ENCODE measurements around the gene LRRC27. TPM values are rescaled to one million over a fixed set of nuclear protein-coding genes. Genes with fewer than 3 reads are reported as not detected.

Gene LRRC27
- total RNA-seq, 1 experiment from 2014 or later = 5.1 TPM

DNA sequence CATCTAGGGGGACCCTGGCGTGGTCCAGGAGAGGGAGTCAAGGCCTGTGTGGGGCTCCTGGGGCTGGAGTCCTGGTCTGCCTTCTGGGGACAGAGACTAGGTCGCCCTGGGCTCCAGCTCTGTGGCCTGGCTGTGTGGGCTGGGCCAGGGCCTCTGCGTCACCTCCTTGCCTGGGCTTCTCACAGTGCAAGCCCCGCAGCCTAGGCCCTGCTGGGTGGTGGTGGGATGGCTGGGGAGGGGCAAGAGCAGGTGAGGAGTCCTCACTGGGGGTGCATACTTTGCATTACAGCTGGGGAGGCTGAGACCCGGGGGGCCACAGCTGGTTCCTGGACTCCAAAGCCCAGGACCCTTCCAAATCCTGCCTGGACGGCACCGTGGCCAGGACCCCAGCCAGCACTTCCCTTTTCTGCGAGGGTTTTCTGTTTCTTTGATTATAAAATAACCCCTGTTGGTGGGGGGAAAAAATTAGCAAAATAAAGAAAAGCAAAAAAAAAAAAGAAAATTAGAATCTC lies 88.5 kb downstream of the LRRC27 start:
- no peak for DNase-seq (ENCODE audit: low read depth, low spot score)
- in situ Hi-C loops (cut with HindIII; ENCODE audit: low pct_unique_long_range_greater_than_20kb, low sequenced_read_pairs) = no loop called here

DNA sequence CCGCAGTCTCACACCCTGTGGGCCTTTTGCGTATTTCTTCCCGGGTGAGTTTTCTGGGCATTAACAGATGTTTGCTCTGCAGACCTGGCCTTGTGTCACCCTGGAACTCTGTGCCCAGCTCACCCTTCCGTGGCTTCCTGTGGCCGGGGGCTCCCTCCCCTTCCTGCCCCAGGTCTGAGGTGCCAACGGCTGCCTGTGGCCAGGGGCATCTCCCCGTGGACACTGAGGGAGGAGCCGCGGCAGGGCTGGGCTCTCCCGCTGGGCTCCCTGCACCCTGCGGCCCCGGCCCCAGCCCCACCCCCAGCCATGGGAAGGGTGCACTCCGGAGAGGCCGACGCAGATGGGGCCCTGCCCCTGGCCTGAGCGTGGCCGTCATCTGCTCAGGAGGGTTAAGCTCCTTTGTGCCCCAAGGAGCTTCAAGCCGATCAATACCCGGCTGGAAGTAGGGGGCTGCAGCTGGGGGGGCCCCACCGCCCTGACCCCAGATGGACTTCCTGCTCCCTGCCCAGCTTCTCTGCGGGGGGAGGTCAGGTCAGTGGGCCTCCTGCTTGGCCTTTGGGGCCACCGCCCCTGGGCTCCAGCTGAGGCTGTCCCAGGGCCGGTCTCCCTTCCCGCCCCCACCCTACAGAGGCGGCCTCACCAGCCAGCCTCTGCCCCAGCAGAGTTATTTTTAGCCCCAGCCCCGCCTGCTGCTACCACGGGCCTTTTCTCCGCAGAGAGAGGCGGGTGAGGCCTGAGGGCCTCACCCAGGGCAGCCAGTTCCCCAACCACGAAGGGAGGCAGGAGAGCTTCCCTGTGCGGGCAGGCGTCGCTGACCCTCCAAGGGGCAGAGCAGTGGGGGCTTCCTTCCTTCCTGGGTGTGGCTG lies 89.2 kb downstream of the LRRC27 start:
- peak; percentile 7 for DNase-seq (ENCODE audit: low read depth, low spot score)
- in situ Hi-C loops (cut with HindIII; ENCODE audit: low pct_unique_long_range_greater_than_20kb, low sequenced_read_pairs) = no loop called here

DNA sequence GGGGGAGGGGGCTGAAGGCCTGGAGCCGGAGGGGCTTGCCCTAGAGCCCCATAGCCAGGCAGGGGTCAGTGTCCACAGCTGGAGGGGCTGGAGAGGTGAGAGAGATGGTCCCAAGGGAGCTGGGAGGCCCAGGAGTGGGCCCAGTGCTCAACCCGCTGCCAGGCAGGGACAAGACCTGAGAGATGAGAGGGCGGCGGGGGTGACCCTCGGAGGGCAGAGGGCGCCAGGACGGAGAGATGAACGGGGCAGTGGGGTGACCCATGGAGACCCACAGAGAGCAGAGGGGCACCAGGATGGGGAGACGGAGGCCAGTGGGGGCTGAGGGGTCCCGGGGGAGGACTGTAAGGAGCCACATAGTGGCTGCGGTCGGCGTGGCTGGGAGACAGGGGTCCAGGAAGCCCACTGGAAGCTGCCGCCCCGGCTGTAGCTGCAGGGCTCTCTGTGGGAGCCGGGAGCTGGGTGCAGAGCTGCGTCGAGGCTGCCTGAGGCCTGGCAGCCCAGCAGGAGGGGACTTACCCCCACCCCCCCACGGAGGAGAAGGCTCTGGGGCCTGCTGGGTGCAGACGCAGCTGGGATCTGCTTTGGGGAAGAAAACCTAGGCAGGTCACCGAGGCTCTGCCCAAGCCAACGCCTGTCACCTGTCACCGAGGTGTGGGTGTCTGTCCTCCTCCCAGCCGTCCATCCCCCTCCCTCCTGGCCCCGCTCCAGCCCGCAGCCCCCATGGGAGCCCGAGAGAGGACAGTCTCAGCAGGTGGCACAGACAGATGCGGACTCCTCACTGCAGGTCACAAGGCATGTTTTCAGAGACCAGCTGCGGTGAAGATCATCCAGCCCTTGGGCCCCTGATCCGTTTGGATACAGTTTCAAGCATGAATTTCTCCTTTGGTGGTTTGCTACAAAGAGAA lies 90.1 kb downstream of the LRRC27 start:
- DNase-seq (ENCODE audit: low read depth, low spot score) = no peak
- in situ Hi-C loops (cut with HindIII; ENCODE audit: low pct_unique_long_range_greater_than_20kb, low sequenced_read_pairs) = no loop called here

GRCh38 chr10:132422903-132423825 lies 91.2 kb downstream of the LRRC27 start:
- DNase-seq (ENCODE audit: low read depth, low spot score) = no peak
- in situ Hi-C loops (cut with HindIII; ENCODE audit: low pct_unique_long_range_greater_than_20kb, low sequenced_read_pairs) = no loop called here

- in situ Hi-C loops (cut with HindIII; ENCODE audit: low pct_unique_long_range_greater_than_20kb, low sequenced_read_pairs) = no loop called here
- DNase-seq (ENCODE audit: low read depth, low spot score) = no peak
These were observed 92.2 kb downstream of the LRRC27 start for GRCh38 chr10:132423966-132424861.

DNA sequence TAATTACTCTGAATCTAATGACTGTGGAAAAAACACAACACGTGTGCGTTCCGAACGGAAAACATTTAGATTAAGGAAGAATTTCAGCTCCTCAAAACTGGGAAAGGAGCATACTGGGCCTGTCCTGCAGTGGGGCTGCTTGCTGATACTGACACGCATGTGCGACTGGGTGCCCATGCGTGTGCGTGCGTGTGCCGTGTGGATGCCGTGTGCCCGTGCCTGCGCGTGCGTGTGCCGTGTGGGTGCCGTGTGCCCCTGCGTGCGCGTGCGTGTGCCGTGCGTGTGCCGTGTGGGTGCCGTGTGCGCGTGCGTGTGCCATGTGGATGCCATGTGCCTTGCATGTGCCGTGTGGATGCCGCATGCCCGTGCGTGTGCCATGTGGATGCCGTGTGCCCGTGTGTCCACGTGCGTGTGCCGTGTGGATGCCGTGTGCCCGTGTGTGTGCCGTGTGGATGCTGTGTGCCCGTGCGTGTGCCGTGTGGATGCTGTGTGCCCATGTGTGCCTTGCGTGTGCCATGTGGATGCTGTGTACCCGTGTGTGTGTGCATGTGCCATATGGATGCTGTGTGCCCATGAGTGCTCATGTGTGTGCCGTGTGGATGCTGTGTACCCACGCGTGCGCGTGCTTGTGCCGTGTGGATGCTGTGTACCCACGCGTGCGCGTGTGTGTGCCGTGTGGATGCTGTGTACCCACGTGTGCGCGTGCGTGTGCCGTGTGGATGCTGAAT lies 93.2 kb downstream of the LRRC27 start:
- in situ Hi-C loops (cut with HindIII; ENCODE audit: low pct_unique_long_range_greater_than_20kb, low sequenced_read_pairs) = no loop called here
- DNase-seq (ENCODE audit: low read depth, low spot score) = no peak

- no peak for DNase-seq (ENCODE audit: low read depth, low spot score)
- in situ Hi-C loops (cut with HindIII; ENCODE audit: low pct_unique_long_range_greater_than_20kb, low sequenced_read_pairs) = no loop called here
These were observed 93.8 kb downstream of the LRRC27 start for GRCh38 chr10:132425757-132426155.

DNA sequence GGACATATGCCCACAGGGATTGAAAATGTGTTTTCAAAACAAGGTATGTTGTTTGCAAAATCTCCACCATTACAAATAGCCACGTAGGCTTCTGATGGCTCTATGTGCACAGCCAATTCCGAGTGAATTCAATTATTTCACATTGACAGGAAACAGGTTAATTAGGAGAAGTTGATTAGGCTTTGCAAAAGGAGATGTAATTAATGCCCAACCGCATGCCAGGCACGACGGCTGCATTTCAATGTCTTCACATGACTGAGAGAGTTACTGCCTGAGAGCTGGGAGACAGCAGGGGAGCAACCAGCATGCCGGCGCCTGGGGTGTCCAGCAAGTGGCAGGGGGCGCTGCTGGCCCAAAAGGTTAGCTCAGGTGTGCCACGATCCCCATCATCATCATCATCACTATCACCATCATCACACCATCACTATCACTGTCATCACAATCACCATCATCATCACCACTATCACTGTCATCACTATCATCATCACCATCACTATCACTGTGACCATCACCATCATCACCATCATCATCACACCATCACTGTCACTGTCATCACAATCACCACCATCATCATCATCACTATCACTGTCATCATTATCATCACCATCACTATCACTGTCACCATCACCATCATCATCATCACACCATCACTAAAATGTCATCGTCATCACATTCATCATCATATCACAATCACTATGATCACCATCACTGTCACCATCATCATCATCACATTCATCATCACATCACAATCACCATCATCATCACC lies 95.2 kb downstream of the LRRC27 start:
- DNase-seq (ENCODE audit: low read depth, low spot score) = no peak
- in situ Hi-C loops (cut with HindIII; ENCODE audit: low pct_unique_long_range_greater_than_20kb, low sequenced_read_pairs) = no loop called here

- no peak for DNase-seq (ENCODE audit: low read depth, low spot score)
- in situ Hi-C loops (cut with HindIII; ENCODE audit: low pct_unique_long_range_greater_than_20kb, low sequenced_read_pairs) = no loop called here
These were observed 96.0 kb downstream of the LRRC27 start for GRCh38 chr10:132427939-132428367.

DNA sequence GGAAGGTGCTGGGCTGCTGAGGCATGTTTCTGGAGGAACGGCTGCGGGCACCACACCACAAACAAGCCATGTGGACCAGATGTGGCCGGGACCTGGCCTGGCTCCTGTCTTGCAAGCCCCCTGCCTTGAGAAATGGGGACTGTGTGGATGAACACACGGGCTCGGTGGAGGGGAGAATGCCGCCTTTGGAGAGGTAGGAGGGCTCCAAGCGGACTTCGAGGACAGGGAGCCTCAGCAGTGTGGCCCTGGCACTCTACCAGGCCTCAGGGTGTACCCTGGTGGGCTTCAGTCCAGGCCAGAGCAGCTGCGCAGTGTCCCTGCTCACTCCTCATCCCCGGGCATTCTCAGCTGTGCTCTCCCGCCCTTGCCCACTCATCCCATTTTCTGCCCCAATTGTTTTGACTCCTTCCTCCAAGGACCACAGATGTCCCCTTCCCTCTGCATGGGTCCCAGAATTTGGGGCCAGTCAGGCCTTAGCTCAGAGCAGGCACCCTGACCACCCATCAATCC lies 96.5 kb downstream of the LRRC27 start:
- in situ Hi-C loops (cut with HindIII; ENCODE audit: low pct_unique_long_range_greater_than_20kb, low sequenced_read_pairs) = no loop called here
- no peak for DNase-seq (ENCODE audit: low read depth, low spot score)

Other genes starting within 250 kb of the LRRC27 start
- gene DPYSL4, start 145.2 kb upstream of the LRRC27 start, total RNA-seq (2014; rRNA removed; shearing (Covaris generic)) = 2.5 and 2.7 TPM in 2 replicates
- 6.6 and 7.6 TPM in 2 replicates for gene STK32C, start 24.2 kb upstream of the LRRC27 start, total RNA-seq (2014; rRNA removed; shearing (Covaris generic))
- 6.4 and 7.6 TPM in 2 replicates for gene PWWP2B, start 65.0 kb downstream of the LRRC27 start, total RNA-seq (2014; rRNA removed; shearing (Covaris generic))
- gene INPP5A, start 205.6 kb downstream of the LRRC27 start, total RNA-seq (2014; rRNA removed; shearing (Covaris generic)) = 11.1 and 12.8 TPM in 2 replicates

All from SK-MEL-5 (cell line).